GM12878 (cell line): Measurements from ENCODE around the gene PCBD2. TPM values are rescaled to one million over a fixed set of nuclear protein-coding genes. Genes with fewer than 3 reads are reported as not detected.

Experiments
- ATAC-seq: fragments of 200-7000 bp; cut with Tn5 transposase; 3 replicates; pipeline ENCODE4 v1.9.1; 2020; ENCODE audit warnings: mild to moderate bottlenecking, moderate library complexity
- BruUV-seq: library from RNA; stranded (reverse); fragments of 400-500 nt; replicated peaks from 2 replicates; lab custom pipeline; 2021; lab: Mats Ljungman, UMichigan
- CTCF ChIA-PET: fragments of 300-600 bp; sonication (Branson Sonifier 250); formaldehyde crosslinking; extraction: SDS; loops from one replicate; lab custom pipeline; 2021; ENCODE audit warnings: inconsistent platforms; lab: Yijun Ruan, JAX
- POLR2A ChIA-PET: fragments of 350-600 bp; formaldehyde crosslinking; extraction: SDS; loops from one replicate; lab custom pipeline; 2021; ENCODE audit warnings: inconsistent platforms; lab: Charles Lee
- RAD21 ChIA-PET: fragments of 300-600 bp; sonication (Branson Sonifier 250); formaldehyde crosslinking; loops from one replicate; lab custom pipeline; 2023; ENCODE audit warnings: antibody characterized with exemption; ENCODE audit not compliant: unreplicated experiment; lab: Charles Lee
- SMC1A ChIA-PET: fragments of 300-600 bp; sonication (Branson Sonifier 250); formaldehyde crosslinking; loops from one replicate; lab custom pipeline; 2023; ENCODE audit not compliant: unreplicated experiment, uncharacterized antibody; lab: Charles Lee
- DNase-seq: peaks from one replicate; pipeline ENCODE4 v3.0.0-alpha.2; 2011; ENCODE audit warnings: low read depth, low spot score
- FAIRE-seq: peaks from 3 replicates; lab custom pipeline; 2011; peaks lifted over from hg19 to GRCh38; lab: Jason Lieb, UNC
- H2AFZ ChIP-seq: 2 replicates; pipeline ENCODE4 v1.6.0; 2011; ENCODE audit warnings: low read depth, low read length, control low read depth; ENCODE audit not compliant: control insufficient read depth
- H3K27ac ChIP-seq: 2 replicates; pipeline ENCODE4 v1.5.1; 2011; ENCODE audit warnings: control low read depth; ENCODE audit not compliant: control insufficient read depth, insufficient read depth
- H3K27me3 ChIP-seq, 2 experiments: replicated peaks in 1 of 2; 2 replicates each; pipeline versions ENCODE4 v1.6.0 to v1.6.1; 2011; ENCODE audit warnings: low read length in 1 of 2; ENCODE audit not compliant: control insufficient read depth in 2 of 2, insufficient read depth in 2 of 2
- H3K36me3 ChIP-seq, 2 experiments: 2 replicates each; pipeline ENCODE4 v1.5.1; 2011; ENCODE audit warnings: low read length in 1 of 2; ENCODE audit not compliant: control insufficient read depth in 2 of 2, insufficient read depth in 2 of 2
- H3K4me1 ChIP-seq: 2 replicates; pipeline ENCODE4 v1.6.1; 2011; ENCODE audit warnings: mild to moderate bottlenecking, low read length, moderate library complexity, mixed read lengths; ENCODE audit not compliant: control insufficient read depth, insufficient read depth
- H3K4me2 ChIP-seq: 2 replicates; pipeline ENCODE4 v1.6.0; 2011; ENCODE audit warnings: control low read depth; ENCODE audit not compliant: control insufficient read depth, insufficient read depth
- H3K4me3 ChIP-seq: fragments of 200-600 bp; sonication (generic); 2 replicates; pipeline ENCODE4 v1.5.1; 2016
- H3K79me2 ChIP-seq: 2 replicates; pipeline ENCODE4 v1.6.0; 2011; ENCODE audit warnings: low read length; ENCODE audit not compliant: control insufficient read depth, insufficient read depth
- H3K9ac ChIP-seq: 2 replicates; pipeline ENCODE4 v1.8.0; 2011; ENCODE audit warnings: low read length, control low read depth, mixed read lengths; ENCODE audit not compliant: control insufficient read depth, insufficient read depth
- H3K9me3 ChIP-seq: replicated peaks from 3 replicates; pipeline ENCODE4 v1.5.1; 2011; ENCODE audit warnings: mild to moderate bottlenecking, low read length; ENCODE audit not compliant: control insufficient read depth, insufficient read depth
- H4K20me1 ChIP-seq: 2 replicates; pipeline ENCODE4 v1.6.0; 2011; ENCODE audit not compliant: control insufficient read depth, insufficient read depth
- CREB1 ChIP-seq: IDR thresholded peaks from 2 replicates; pipeline ENCODE4 v1.6.1; 2012; ENCODE audit warnings: low read depth, mild to moderate bottlenecking, inconsistent platforms
- DPF2 ChIP-seq: fragments of 450-650 bp; IDR thresholded peaks from 2 replicates; pipeline ENCODE4 v1.6.1; 2017; ENCODE audit warnings: mild to moderate bottlenecking
- ETV6 ChIP-seq, 2 experiments: fragments of 450-650 bp in 1 of 2; IDR thresholded peaks in 1 of 2; conservative IDR thresholded peaks in 1 of 2; 2 replicates each; pipeline ENCODE4 v1.6.1; 2014; ENCODE audit warnings: antibody characterized with exemption in 1 of 2, borderline replicate concordance in 1 of 2, low read depth in 1 of 2, mild to moderate bottlenecking in 1 of 2, moderate library complexity in 1 of 2
- GABPA ChIP-seq: IDR thresholded peaks from 2 replicates; pipeline ENCODE4 v1.6.1; 2014; ENCODE audit warnings: antibody characterized with exemption, low read depth, mild to moderate bottlenecking, inconsistent platforms
- IKZF2 ChIP-seq, 2 experiments: fragments of 450-650 bp; IDR thresholded peaks; 2 replicates each; pipeline ENCODE4 v1.6.1; 2017; ENCODE audit warnings: mild to moderate bottlenecking in 2 of 2, moderate library complexity in 2 of 2
- IRF4 ChIP-seq: IDR thresholded peaks from 2 replicates; pipeline ENCODE4 v1.6.1; 2011; ENCODE audit warnings: low read depth, low read length
- MEF2B ChIP-seq: fragments of 450-650 bp; IDR thresholded peaks from 2 replicates; pipeline ENCODE4 v1.6.1; 2018; ENCODE audit warnings: mild to moderate bottlenecking, moderate library complexity; ENCODE audit not compliant: partially characterized antibody, poor library complexity, severe bottlenecking
- PAX5 ChIP-seq: IDR thresholded peaks from 2 replicates; pipeline ENCODE4 v1.6.1; 2011; ENCODE audit warnings: low read depth, low read length, borderline replicate concordance
- PKNOX1 ChIP-seq: fragments of 450-650 bp; IDR thresholded peaks from 2 replicates; pipeline ENCODE4 v1.6.1; 2016; ENCODE audit warnings: mild to moderate bottlenecking
- SIN3A ChIP-seq: IDR thresholded peaks from 2 replicates; pipeline ENCODE4 v1.6.1; 2012; ENCODE audit warnings: low read depth, low read length, improper control_type of control experiment
- TBL1XR1 ChIP-seq: IDR thresholded peaks from 2 replicates; pipeline ENCODE4 v1.6.1; 2012; ENCODE audit warnings: low read depth, low read length, improper control_type of control experiment
- WGBS: methylation state at CpG from one replicate; pipeline ENCODE4 v1.1.6; 2016; ENCODE audit warnings: low lambda C conversion rate; ENCODE audit not compliant: insufficient replicate concordance, insufficient coverage; ENCODE audit errors: missing lambda C conversion rate; 5-methylcytosine and 5-hydroxymethylcytosine counted together
- in situ Hi-C: fragments of 300-500 bp; cut with MboI; formaldehyde crosslinking; loops from 9 replicates; pipeline ENCODE4 v1.14.3; 2018; ENCODE audit warnings: mixed read lengths
- intact Hi-C: fragments of 100-400 bp; cut with micrococcal nuclease; formaldehyde crosslinking; loops from one replicate; pipeline ENCODE4 v1.14.2; 2022; ENCODE audit not compliant: unreplicated experiment
- polyA plus RNA-seq, 11 experiments: library from polyadenylated mRNA; depleted of rRNA in 4 of 11; unstranded in 6 of 11; stranded (reverse) in 5 of 11; fragments of >200 nt; fragmentation: Nextera tagmentation in 4 of 11; fragmentation: Illumina TruSeq in 1 of 11; extraction: Ambion mirVana in 4 of 11; extraction: Trizol in 1 of 11; gene quantifications; 1 replicate in 1 of 11; 2 replicates in 10 of 11; pipeline versions ENCODE4 v1.2.1 to v1.2.3, GENCODE V29; 2011 to 2016; ENCODE audit warnings: inconsistent platforms in 2 of 11, missing spikeins in 2 of 11, low read depth in 1 of 11
- total RNA-seq, 4 experiments: library from RNA; depleted of rRNA in 3 of 4; stranded (reverse); fragments of >200 nt in 3 of 4; fragmentation: Illumina TruSeq in 1 of 4; extraction: Trizol in 1 of 4; gene quantifications; 2 replicates each; pipeline versions ENCODE4 v1.2.1 to v1.2.3, GENCODE V29; 2013 to 2021
- TF ChIP-seq, protein P1 (sequence below): fragments of 450-650 bp; IDR thresholded peaks from 2 replicates; pipeline ENCODE4 v1.6.1; 2016; ENCODE audit warnings: mild to moderate bottlenecking
- TF ChIP-seq, protein P2 (sequence below): fragments of 450-650 bp; conservative IDR thresholded peaks from 2 replicates; pipeline ENCODE4 v1.6.1; 2017; ENCODE audit warnings: mild to moderate bottlenecking, moderate library complexity
- TF ChIP-seq, protein P3 (sequence below): fragments of 450-650 bp; IDR thresholded peaks from 2 replicates; pipeline ENCODE4 v1.6.1; 2017; ENCODE audit warnings: mild to moderate bottlenecking, moderate library complexity

The PCBD2 gene
- total and polyA plus RNA-seq, 10 of the 15 experiments (the other 5 are each of a cell fraction or from before 2014, with no cell fraction given): 5.4 to 13.6 (median 6.7) TPM

DNA sequence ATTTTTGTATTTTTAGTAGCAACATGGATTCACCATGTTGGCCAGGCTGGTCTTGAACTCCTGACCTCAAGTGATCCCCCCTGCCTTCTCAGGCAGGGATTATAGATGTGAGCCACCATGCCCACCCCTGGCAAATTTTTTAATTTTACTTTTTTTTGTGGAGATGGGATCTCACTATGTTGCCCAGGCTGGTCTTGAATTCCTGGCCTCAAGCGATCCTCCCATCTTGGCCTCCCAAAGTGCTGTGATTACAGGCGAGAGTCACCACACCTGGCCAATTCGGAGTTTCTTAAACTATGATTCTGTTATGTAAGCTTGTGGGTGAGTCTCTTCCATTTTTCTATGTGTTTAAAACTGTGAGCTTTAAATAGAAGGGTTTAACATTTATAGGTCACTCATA is 27.6 kb downstream of the PCBD2 start (continued):
- TF ChIP-seq MEF2B: no peak
- no peak for TF ChIP-seq DPF2
- TF ChIP-seq, protein P1, sequence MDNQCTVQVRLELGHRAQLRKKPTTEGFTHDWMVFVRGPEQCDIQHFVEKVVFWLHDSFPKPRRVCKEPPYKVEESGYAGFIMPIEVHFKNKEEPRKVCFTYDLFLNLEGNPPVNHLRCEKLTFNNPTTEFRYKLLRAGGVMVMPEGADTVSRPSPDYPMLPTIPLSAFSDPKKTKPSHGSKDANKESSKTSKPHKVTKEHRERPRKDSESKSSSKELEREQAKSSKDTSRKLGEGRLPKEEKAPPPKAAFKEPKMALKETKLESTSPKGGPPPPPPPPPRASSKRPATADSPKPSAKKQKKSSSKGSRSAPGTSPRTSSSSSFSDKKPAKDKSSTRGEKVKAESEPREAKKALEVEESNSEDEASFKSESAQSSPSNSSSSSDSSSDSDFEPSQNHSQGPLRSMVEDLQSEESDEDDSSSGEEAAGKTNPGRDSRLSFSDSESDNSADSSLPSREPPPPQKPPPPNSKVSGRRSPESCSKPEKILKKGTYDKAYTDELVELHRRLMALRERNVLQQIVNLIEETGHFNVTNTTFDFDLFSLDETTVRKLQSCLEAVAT: no peak
- no peak for TF ChIP-seq SIN3A
- TF ChIP-seq IRF4: no peak
- no peak for TF ChIP-seq PKNOX1
- no peak for TF ChIP-seq PAX5
- no peak for TF ChIP-seq ETV6 (conservative IDR thresholded peaks at IDR 0.05 in 1 of 2, IDR thresholded peaks at IDR 0.05 in 1 of 2; ENCODE audit: borderline replicate concordance in 1 of 2, low read depth in 1 of 2)

DNA sequence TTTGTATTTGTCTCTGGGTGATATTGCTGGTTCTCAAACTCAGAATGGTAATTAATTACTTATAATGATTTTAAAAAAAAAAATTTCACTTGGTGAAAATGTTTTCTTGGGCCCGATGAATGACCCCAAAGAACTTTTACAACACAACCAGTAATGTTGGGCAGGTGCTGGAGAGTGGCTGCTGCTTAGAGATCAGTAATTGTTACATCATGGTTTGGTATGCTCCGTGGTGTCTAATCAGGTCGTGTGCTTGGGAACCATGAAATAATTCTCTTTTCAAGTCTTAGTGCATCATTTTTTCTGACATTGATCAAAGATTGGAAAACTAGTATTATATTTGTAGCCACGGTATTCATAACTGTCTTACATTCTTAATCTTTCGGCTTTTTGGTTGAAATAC is 29.3 kb downstream of the PCBD2 start:
- POLR2A ChIA-PET: no interaction called here
- CTCF ChIA-PET: interaction anchor here (1.5 kb wide), 1 partner anchor 194 kb away, joined by 3 read pairs; no protein-coding TSS in a partner anchor
- intact Hi-C loops: no loop called here
- TF ChIP-seq GABPA: no peak
- TF ChIP-seq IRF4: no peak
- TF ChIP-seq TBL1XR1: no peak
- TF ChIP-seq CREB1: no peak
- no peak for TF ChIP-seq IKZF2 (IDR thresholded peaks at IDR 0.05)
- TF ChIP-seq, protein P2, sequence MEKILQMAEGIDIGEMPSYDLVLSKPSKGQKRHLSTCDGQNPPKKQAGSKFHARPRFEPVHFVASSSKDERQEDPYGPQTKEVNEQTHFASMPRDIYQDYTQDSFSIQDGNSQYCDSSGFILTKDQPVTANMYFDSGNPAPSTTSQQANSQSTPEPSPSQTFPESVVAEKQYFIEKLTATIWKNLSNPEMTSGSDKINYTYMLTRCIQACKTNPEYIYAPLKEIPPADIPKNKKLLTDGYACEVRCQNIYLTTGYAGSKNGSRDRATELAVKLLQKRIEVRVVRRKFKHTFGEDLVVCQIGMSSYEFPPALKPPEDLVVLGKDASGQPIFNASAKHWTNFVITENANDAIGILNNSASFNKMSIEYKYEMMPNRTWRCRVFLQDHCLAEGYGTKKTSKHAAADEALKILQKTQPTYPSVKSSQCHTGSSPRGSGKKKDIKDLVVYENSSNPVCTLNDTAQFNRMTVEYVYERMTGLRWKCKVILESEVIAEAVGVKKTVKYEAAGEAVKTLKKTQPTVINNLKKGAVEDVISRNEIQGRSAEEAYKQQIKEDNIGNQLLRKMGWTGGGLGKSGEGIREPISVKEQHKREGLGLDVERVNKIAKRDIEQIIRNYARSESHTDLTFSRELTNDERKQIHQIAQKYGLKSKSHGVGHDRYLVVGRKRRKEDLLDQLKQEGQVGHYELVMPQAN: no peak
- TF ChIP-seq, protein P3, sequence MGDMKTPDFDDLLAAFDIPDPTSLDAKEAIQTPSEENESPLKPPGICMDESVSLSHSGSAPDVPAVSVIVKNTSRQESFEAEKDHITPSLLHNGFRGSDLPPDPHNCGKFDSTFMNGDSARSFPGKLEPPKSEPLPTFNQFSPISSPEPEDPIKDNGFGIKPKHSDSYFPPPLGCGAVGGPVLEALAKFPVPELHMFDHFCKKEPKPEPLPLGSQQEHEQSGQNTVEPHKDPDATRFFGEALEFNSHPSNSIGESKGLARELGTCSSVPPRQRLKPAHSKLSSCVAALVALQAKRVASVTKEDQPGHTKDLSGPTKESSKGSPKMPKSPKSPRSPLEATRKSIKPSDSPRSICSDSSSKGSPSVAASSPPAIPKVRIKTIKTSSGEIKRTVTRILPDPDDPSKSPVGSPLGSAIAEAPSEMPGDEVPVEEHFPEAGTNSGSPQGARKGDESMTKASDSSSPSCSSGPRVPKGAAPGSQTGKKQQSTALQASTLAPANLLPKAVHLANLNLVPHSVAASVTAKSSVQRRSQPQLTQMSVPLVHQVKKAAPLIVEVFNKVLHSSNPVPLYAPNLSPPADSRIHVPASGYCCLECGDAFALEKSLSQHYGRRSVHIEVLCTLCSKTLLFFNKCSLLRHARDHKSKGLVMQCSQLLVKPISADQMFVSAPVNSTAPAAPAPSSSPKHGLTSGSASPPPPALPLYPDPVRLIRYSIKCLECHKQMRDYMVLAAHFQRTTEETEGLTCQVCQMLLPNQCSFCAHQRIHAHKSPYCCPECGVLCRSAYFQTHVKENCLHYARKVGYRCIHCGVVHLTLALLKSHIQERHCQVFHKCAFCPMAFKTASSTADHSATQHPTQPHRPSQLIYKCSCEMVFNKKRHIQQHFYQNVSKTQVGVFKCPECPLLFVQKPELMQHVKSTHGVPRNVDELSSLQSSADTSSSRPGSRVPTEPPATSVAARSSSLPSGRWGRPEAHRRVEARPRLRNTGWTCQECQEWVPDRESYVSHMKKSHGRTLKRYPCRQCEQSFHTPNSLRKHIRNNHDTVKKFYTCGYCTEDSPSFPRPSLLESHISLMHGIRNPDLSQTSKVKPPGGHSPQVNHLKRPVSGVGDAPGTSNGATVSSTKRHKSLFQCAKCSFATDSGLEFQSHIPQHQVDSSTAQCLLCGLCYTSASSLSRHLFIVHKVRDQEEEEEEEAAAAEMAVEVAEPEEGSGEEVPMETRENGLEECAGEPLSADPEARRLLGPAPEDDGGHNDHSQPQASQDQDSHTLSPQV: no peak

More for the DNA sequence above, 29.3 kb downstream of the PCBD2 start:
- H3K9me3 ChIP-seq: no peaks in the 10 kb centered on the region
- no peaks in the 10 kb centered on the region for H3K27me3 ChIP-seq
- no peak for DNase-seq
- H3K4me1 ChIP-seq: no peaks in the 10 kb centered on the region
- H3K79me2 ChIP-seq: no peaks in the 10 kb centered on the region
- peaks cover 0 to 3% of the 10 kb centered on the region in 2 experiments; a peak in 1 of 4 replicates for H3K36me3 ChIP-seq
- H4K20me1 ChIP-seq: no peaks in the 10 kb centered on the region
- no peak for ATAC-seq
- no peak overlapping the region for H2AFZ ChIP-seq
- H3K4me2 ChIP-seq: no peak overlapping the region
- BruUV-seq: no TSS peak
- no peak overlapping the region for H3K27ac ChIP-seq
- H3K9ac ChIP-seq: no peak overlapping the region
- 80% methylated on average over 5 of the region's 5 CpGs for WGBS
- H3K4me3 ChIP-seq: no peak overlapping the region
- in situ Hi-C loops: no loop called here
- no peak for FAIRE-seq
- ChIA-PET SMC1A (interaction anchor here (1.5 kb wide), 1 partner anchor 17 kb away, joined by 3 read pairs; no protein-coding TSS in a partner anchor), RAD21 (no interaction called here)
